WTC11 (cell line): ENCODE measurements around the gene C17orf50. TPM values are rescaled to one million over a fixed set of nuclear protein-coding genes. Genes with fewer than 3 reads are reported as not detected.
A peak's percentile ranks its signal among the peaks of the same experiment; 100 is the strongest.

Experiments
- ATAC-seq: fragments of 200-7000 bp; cut with Tn5 transposase; 2 replicates; pipeline ENCODE4 v1.10.0; 2021; ENCODE audit warnings: mild to moderate bottlenecking, moderate library complexity
- CTCF ChIA-PET: fragments of 300-600 bp; sonication (Branson Sonifier 250); formaldehyde crosslinking; loops from one replicate; lab custom pipeline; 2021; ENCODE audit warnings: antibody characterized with exemption; lab: Charles Lee
- POLR2A ChIA-PET: fragments of 350-600 bp; sonication (Branson Sonifier 250); formaldehyde crosslinking; loops from one replicate; lab custom pipeline; 2021; ENCODE audit warnings: antibody characterized with exemption; lab: Charles Lee
- DNase-seq: peaks from one replicate; pipeline ENCODE4 v3.0.0; 2021; ENCODE audit warnings: low spot score
- H3K27ac Mint-ChIP-seq: 2 replicates; pipeline ENCODE4 v1.8.0; 2021; ENCODE audit warnings: mixed read lengths
- H3K27me3 Mint-ChIP-seq: 2 replicates; pipeline ENCODE4 v1.8.0; 2021; ENCODE audit warnings: low read depth, mild to moderate bottlenecking, moderate library complexity, mixed read lengths
- H3K36me3 Mint-ChIP-seq: 2 replicates; pipeline ENCODE4 v1.8.0; 2021; ENCODE audit warnings: mixed read lengths
- H3K4me1 Mint-ChIP-seq: 2 replicates; pipeline ENCODE4 v1.8.0; 2022; ENCODE audit warnings: mixed read lengths
- H3K4me3 Mint-ChIP-seq: 2 replicates; pipeline ENCODE4 v1.8.0; 2021; ENCODE audit warnings: mild to moderate bottlenecking, moderate library complexity, mixed read lengths
- H3K9me3 Mint-ChIP-seq: 2 replicates; pipeline ENCODE4 v1.8.0; 2021; ENCODE audit warnings: mixed read lengths
- CREB1 ChIP-seq: sonication (generic); formaldehyde crosslinking; IDR thresholded peaks from 2 replicates; pipeline ENCODE4 v1.8.0; 2023; ENCODE audit warnings: mild to moderate bottlenecking, missing genetic modification reagents
- ETV6 ChIP-seq: sonication (generic); formaldehyde crosslinking; IDR thresholded peaks from 2 replicates; pipeline ENCODE4 v1.8.1; 2022; ENCODE audit warnings: mild to moderate bottlenecking, missing genetic modification reagents
- FOXJ3 ChIP-seq: sonication (generic); formaldehyde crosslinking; IDR thresholded peaks from 2 replicates; pipeline ENCODE4 v1.9.0; 2021; ENCODE audit warnings: missing genetic modification reagents, mild to moderate bottlenecking, borderline replicate concordance
- JAZF1 ChIP-seq: fragments of 250-450 bp; sonication (Bioruptor Pico); IDR thresholded peaks from 2 replicates; pipeline ENCODE4 v1.9.0; 2021; ENCODE audit warnings: moderate library complexity, mild to moderate bottlenecking, inconsistent platforms
- MYBL2 ChIP-seq: sonication (generic); formaldehyde crosslinking; IDR thresholded peaks from 2 replicates; pipeline ENCODE4 v1.8.1; 2023; ENCODE audit warnings: mild to moderate bottlenecking, moderate library complexity, missing genetic modification reagents
- NR2C2 ChIP-seq: sonication (generic); formaldehyde crosslinking; IDR thresholded peaks from 2 replicates; pipeline ENCODE4 v1.8.0; 2022; ENCODE audit warnings: mild to moderate bottlenecking, missing genetic modification reagents
- SMAD3 ChIP-seq: sonication (generic); formaldehyde crosslinking; IDR thresholded peaks from 2 replicates; pipeline ENCODE4 v1.8.0; 2022; ENCODE audit warnings: missing genetic modification reagents, mild to moderate bottlenecking, borderline replicate concordance
- SMAD4 ChIP-seq: sonication (generic); formaldehyde crosslinking; IDR thresholded peaks from 2 replicates; pipeline ENCODE4 v1.8.0; 2022; ENCODE audit warnings: mild to moderate bottlenecking, missing genetic modification reagents
- TCF7 ChIP-seq: sonication (generic); formaldehyde crosslinking; IDR thresholded peaks from 2 replicates; pipeline ENCODE4 v1.8.0; 2022; ENCODE audit warnings: mild to moderate bottlenecking, low read depth, missing genetic modification reagents, moderate library complexity
- ZNF423 ChIP-seq: fragments of 250-450 bp; sonication (Bioruptor Pico); IDR thresholded peaks from 2 replicates; pipeline ENCODE4 v2.1.2; 2022; ENCODE audit warnings: mild to moderate bottlenecking, moderate library complexity
- total RNA-seq: library from RNA; stranded (reverse); gene quantifications from 3 replicates; pipeline ENCODE4 v1.2.3, GENCODE V29; 2021
- TF ChIP-seq, protein P1 (sequence below): fragments of 250-450 bp; sonication (Bioruptor Pico); IDR thresholded peaks from 2 replicates; pipeline ENCODE4 v2.1.2; 2022; ENCODE audit warnings: mild to moderate bottlenecking, moderate library complexity
- TF ChIP-seq, protein P2 (sequence below): sonication (generic); formaldehyde crosslinking; IDR thresholded peaks from 2 replicates; pipeline ENCODE4 v1.8.1; 2023; ENCODE audit warnings: mild to moderate bottlenecking, moderate library complexity, missing genetic modification reagents
- TF ChIP-seq, protein P3 (sequence below): sonication (generic); formaldehyde crosslinking; IDR thresholded peaks from 2 replicates; pipeline ENCODE4 v1.8.1; 2022; ENCODE audit warnings: mild to moderate bottlenecking, moderate library complexity, missing genetic modification reagents
- TF ChIP-seq, protein P4 (sequence below): sonication (generic); formaldehyde crosslinking; IDR thresholded peaks from 2 replicates; pipeline ENCODE4 v1.8.1; 2022; ENCODE audit warnings: low read depth, missing genetic modification reagents, borderline replicate concordance
- TF ChIP-seq, protein P5 (sequence below): sonication (generic); formaldehyde crosslinking; IDR thresholded peaks from 2 replicates; pipeline ENCODE4 v1.8.1; 2023; ENCODE audit warnings: mild to moderate bottlenecking, missing genetic modification reagents
- TF ChIP-seq, protein P6 (sequence below): sonication (generic); formaldehyde crosslinking; IDR thresholded peaks from 2 replicates; pipeline ENCODE4 v1.8.1; 2022; ENCODE audit warnings: low read depth, mild to moderate bottlenecking, moderate library complexity, missing genetic modification reagents, borderline replicate concordance
- TF ChIP-seq, protein P7 (sequence below): sonication (generic); formaldehyde crosslinking; IDR thresholded peaks from 2 replicates; pipeline ENCODE4 v1.8.0; 2022; ENCODE audit warnings: mild to moderate bottlenecking, missing genetic modification reagents
- TF ChIP-seq, protein P8 (sequence below): fragments of 250-450 bp; sonication (Bioruptor Pico); IDR thresholded peaks from 2 replicates; pipeline ENCODE4 v1.9.0; 2021; ENCODE audit warnings: moderate library complexity, mild to moderate bottlenecking, inconsistent platforms, borderline replicate concordance

The C17orf50 gene
- total RNA-seq, 1 experiment from 2014 or later, result 0.35 TPM

DNA sequence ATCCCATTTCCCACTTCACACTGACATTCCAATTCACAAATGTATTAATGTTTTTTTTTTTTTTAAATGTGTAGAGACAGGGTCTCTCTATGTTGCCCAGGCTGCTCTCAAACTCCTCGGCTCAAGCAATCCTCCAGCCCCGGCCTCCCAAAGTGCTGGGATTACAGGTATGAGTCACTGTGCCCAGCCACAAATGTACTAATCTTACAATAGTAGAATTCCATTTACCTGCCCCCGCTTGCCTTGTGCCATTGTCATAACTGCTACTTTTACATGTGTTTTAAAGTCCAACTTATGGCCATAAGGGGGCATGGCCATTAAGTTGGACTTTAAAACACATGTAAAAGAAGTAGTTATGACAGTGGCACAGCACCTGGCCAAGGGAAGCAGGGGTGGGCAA lies 30.2 kb downstream of the C17orf50 start:
- ChIA-PET POLR2A (no interaction called here), CTCF (no interaction called here)
- H3K36me3 Mint-ChIP-seq, result no peaks in the 10 kb centered on the region
- H3K4me1 Mint-ChIP-seq, result peaks cover 10% of the 10 kb centered on the region
- H3K27ac Mint-ChIP-seq, result no peak overlapping the region
- ATAC-seq (no peak), DNase-seq (no peak)
- H3K9me3 Mint-ChIP-seq, result no peaks in the 10 kb centered on the region
- TF ChIP-seq, protein P1, sequence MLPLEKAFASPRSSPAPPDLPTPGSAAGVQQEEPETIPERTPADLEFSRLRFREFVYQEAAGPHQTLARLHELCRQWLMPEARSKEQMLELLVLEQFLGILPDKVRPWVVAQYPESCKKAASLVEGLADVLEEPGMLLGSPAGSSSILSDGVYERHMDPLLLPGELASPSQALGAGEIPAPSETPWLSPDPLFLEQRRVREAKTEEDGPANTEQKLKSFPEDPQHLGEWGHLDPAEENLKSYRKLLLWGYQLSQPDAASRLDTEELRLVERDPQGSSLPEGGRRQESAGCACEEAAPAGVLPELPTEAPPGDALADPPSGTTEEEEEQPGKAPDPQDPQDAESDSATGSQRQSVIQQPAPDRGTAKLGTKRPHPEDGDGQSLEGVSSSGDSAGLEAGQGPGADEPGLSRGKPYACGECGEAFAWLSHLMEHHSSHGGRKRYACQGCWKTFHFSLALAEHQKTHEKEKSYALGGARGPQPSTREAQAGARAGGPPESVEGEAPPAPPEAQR, result no peak
- TF ChIP-seq CREB1 (CRISPR knock-in tag) (no peak), FOXJ3 (CRISPR knock-in tag) (no peak), JAZF1 (no peak), ETV6 (CRISPR knock-in tag) (no peak), TCF7 (CRISPR knock-in tag) (no peak), SMAD4 (CRISPR knock-in tag) (no peak)
- TF ChIP-seq, protein P2, sequence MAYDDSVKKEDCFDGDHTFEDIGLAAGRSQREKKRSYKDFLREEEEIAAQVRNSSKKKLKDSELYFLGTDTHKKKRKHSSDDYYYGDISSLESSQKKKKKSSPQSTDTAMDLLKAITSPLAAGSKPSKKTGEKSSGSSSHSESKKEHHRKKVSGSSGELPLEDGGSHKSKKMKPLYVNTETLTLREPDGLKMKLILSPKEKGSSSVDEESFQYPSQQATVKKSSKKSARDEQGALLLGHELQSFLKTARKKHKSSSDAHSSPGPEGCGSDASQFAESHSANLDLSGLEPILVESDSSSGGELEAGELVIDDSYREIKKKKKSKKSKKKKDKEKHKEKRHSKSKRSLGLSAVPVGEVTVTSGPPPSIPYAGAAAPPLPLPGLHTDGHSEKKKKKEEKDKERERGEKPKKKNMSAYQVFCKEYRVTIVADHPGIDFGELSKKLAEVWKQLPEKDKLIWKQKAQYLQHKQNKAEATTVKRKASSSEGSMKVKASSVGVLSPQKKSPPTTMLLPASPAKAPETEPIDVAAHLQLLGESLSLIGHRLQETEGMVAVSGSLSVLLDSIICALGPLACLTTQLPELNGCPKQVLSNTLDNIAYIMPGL, result no peak
- TF ChIP-seq, protein P3, sequence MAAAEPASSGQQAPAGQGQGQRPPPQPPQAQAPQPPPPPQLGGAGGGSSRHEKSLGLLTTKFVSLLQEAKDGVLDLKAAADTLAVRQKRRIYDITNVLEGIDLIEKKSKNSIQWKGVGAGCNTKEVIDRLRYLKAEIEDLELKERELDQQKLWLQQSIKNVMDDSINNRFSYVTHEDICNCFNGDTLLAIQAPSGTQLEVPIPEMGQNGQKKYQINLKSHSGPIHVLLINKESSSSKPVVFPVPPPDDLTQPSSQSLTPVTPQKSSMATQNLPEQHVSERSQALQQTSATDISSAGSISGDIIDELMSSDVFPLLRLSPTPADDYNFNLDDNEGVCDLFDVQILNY (CRISPR knock-in tag), result no peak
- peaks cover 44% of the 10 kb centered on the region for H3K27me3 Mint-ChIP-seq
- no peak overlapping the region for H3K4me3 Mint-ChIP-seq

DNA sequence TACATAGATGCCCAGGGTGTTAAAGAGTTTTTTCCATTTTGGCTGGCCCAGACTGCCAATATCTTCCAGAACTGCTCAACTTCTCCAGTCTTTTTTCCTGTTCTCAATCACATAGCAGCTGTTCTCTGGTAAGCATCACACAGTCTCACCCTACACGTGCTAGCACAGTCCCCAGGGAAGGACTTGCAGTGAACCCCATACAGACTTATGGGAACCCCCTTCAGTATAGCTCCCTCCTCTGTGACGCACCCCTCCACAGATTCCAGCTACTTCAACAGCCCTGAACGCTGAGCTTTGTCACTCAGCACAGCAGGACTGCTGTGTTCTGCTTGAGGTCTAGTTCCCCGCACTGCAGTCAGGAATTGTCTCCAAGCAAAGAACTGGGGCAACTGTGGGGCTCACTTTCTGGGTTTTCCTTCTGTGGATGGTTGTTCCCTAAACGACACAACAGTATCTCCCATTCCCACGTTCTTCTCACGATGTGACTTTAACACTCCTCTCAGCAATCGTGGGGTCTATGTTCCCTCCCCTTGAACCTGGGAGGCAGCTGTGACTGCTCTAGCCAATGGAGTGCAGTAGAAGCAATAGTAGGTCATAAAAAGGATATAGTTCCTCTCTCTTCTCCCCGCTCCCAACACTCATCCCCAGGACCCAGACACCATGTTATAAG lies 31.1 kb downstream of the C17orf50 start:
- H3K27ac Mint-ChIP-seq, result no peak overlapping the region
- H3K4me1 Mint-ChIP-seq, result peaks cover 10% of the 10 kb centered on the region
- peaks cover 54% of the 10 kb centered on the region for H3K27me3 Mint-ChIP-seq
- CTCF ChIA-PET, result interaction anchor here (1.5 to 1.7 kb wide), 2 partner anchors 13 to 28 kb away, joined by 3 to 13 read pairs; no protein-coding TSS in a partner anchor
- ATAC-seq (no peak), DNase-seq (no peak)
- H3K9me3 Mint-ChIP-seq, result no peaks in the 10 kb centered on the region
- TF ChIP-seq SMAD3 (CRISPR knock-in tag), result no peak
- TF ChIP-seq, protein P4, sequence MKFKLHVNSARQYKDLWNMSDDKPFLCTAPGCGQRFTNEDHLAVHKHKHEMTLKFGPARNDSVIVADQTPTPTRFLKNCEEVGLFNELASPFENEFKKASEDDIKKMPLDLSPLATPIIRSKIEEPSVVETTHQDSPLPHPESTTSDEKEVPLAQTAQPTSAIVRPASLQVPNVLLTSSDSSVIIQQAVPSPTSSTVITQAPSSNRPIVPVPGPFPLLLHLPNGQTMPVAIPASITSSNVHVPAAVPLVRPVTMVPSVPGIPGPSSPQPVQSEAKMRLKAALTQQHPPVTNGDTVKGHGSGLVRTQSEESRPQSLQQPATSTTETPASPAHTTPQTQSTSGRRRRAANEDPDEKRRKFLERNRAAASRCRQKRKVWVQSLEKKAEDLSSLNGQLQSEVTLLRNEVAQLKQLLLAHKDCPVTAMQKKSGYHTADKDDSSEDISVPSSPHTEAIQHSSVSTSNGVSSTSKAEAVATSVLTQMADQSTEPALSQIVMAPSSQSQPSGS (CRISPR knock-in tag), result no peak
- TF ChIP-seq, protein P5, sequence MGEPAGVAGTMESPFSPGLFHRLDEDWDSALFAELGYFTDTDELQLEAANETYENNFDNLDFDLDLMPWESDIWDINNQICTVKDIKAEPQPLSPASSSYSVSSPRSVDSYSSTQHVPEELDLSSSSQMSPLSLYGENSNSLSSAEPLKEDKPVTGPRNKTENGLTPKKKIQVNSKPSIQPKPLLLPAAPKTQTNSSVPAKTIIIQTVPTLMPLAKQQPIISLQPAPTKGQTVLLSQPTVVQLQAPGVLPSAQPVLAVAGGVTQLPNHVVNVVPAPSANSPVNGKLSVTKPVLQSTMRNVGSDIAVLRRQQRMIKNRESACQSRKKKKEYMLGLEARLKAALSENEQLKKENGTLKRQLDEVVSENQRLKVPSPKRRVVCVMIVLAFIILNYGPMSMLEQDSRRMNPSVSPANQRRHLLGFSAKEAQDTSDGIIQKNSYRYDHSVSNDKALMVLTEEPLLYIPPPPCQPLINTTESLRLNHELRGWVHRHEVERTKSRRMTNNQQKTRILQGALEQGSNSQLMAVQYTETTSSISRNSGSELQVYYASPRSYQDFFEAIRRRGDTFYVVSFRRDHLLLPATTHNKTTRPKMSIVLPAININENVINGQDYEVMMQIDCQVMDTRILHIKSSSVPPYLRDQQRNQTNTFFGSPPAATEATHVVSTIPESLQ (CRISPR knock-in tag), result no peak
- no peaks in the 10 kb centered on the region for H3K36me3 Mint-ChIP-seq
- POLR2A ChIA-PET, result no interaction called here
- no peak overlapping the region for H3K4me3 Mint-ChIP-seq

DNA sequence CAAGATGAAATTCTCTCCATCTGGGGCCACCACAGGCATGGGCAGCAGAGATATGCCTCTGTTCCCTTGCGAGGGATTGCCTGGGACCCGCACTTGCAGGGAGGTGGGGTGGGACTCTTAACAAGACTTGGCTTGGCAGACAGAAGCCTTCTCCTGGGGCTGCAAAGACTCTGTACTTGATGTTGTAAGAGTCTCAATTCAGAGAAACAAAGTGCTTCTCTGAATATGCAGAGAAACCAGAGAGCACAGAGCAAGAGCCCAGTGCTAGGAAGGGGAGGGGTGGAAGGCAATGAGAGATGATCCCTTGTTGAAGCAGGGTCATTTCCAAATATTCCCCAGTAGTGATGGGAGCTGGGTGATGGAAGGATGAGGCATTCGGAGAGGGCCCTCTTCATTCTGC lies 32.6 kb downstream of the C17orf50 start:
- ATAC-seq, result no peak
- Mint-ChIP-seq H3K27me3 (peaks cover 68% of the 10 kb centered on the region), H3K4me1 (peaks cover 10% of the 10 kb centered on the region), H3K9me3 (no peaks in the 10 kb centered on the region), H3K27ac (no peak overlapping the region), H3K36me3 (no peaks in the 10 kb centered on the region), H3K4me3 (peak overlapping the region; percentile 37)
- POLR2A ChIA-PET, result no interaction called here
- DNase-seq, result no peak
- CTCF ChIA-PET, result interaction anchor here (0.9 to 6.3 kb wide), 4 partner anchors 12 to 29 kb away, joined by 3 to 53 read pairs (median 4); partner anchors contain the start of gene TAF15
- TF ChIP-seq NR2C2 (CRISPR knock-in tag), result no peak
- TF ChIP-seq, protein P6, sequence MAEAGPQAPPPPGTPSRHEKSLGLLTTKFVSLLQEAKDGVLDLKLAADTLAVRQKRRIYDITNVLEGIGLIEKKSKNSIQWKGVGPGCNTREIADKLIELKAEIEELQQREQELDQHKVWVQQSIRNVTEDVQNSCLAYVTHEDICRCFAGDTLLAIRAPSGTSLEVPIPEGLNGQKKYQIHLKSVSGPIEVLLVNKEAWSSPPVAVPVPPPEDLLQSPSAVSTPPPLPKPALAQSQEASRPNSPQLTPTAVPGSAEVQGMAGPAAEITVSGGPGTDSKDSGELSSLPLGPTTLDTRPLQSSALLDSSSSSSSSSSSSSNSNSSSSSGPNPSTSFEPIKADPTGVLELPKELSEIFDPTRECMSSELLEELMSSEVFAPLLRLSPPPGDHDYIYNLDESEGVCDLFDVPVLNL (CRISPR knock-in tag), result no peak
- TF ChIP-seq, protein P7, sequence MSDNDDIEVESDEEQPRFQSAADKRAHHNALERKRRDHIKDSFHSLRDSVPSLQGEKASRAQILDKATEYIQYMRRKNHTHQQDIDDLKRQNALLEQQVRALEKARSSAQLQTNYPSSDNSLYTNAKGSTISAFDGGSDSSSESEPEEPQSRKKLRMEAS (CRISPR knock-in tag), result no peak
- no peak for TF ChIP-seq ZNF423
- TF ChIP-seq MYBL2 (CRISPR knock-in tag), result no peak
- TF ChIP-seq, protein P8, sequence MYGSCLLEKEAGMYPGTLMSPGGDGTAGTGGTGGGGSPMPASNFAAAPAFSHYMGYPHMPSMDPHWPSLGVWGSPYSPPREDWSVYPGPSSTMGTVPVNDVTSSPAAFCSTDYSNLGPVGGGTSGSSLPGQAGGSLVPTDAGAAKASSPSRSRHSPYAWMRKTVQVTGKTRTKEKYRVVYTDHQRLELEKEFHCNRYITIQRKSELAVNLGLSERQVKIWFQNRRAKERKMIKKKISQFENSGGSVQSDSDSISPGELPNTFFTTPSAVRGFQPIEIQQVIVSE (CRISPR knock-in tag), result no peak
